Loucy (cell line): ENCODE data around the gene ITPKB.

Experiments used
- H2AFZ ChIP-seq: fragments of 200-600 bp; sonication (generic); 2 replicates; pipeline ENCODE4 v1.6.0; 2016; ENCODE audit warnings: antibody characterized with exemption, mild to moderate bottlenecking, low read length, moderate library complexity
- H3F3A ChIP-seq: fragments of 200-600 bp; 2 replicates; pipeline ENCODE4 v1.6.0; 2016; ENCODE audit warnings: antibody characterized with exemption, low read depth, mild to moderate bottlenecking
- H3K27me3 ChIP-seq: fragments of 200-600 bp; sonication (generic); 2 replicates; pipeline ENCODE4 v1.6.1; 2014; ENCODE audit warnings: low read length, mild to moderate bottlenecking; ENCODE audit not compliant: insufficient read depth, poor library complexity, severe bottlenecking
- H3K36me3 ChIP-seq: fragments of 200-600 bp; sonication (generic); 2 replicates; pipeline ENCODE4 v1.6.1; 2016; ENCODE audit warnings: low read length; ENCODE audit not compliant: insufficient read depth
- H3K4me1 ChIP-seq: fragments of 200-600 bp; sonication (generic); 2 replicates; pipeline ENCODE4 v1.5.1; 2014; ENCODE audit warnings: low read length, mild to moderate bottlenecking; ENCODE audit not compliant: insufficient read depth, poor library complexity, severe bottlenecking
- H3K4me2 ChIP-seq: fragments of 200-600 bp; sonication (generic); 2 replicates; pipeline ENCODE4 v1.6.0; 2014; ENCODE audit warnings: antibody characterized with exemption, low read length, low read depth, mild to moderate bottlenecking; ENCODE audit not compliant: poor library complexity, severe bottlenecking
- H3K4me3 ChIP-seq: fragments of 200-600 bp; sonication (generic); 2 replicates; pipeline ENCODE4 v1.5.1; 2014; ENCODE audit warnings: low read length, mild to moderate bottlenecking, mixed read lengths; ENCODE audit not compliant: poor library complexity, severe bottlenecking
- H3K79me2 ChIP-seq: fragments of 200-600 bp; sonication (generic); 2 replicates; pipeline ENCODE4 v1.6.1; 2014; ENCODE audit warnings: low read length; ENCODE audit not compliant: insufficient read depth
- H3K9ac ChIP-seq: fragments of 200-600 bp; sonication (generic); 2 replicates; pipeline ENCODE4 v1.6.0; 2014; ENCODE audit warnings: mild to moderate bottlenecking, low read depth, low read length, moderate library complexity; ENCODE audit not compliant: poor library complexity, severe bottlenecking
- H3K9me2 ChIP-seq: fragments of 200-600 bp; sonication (generic); replicated peaks from 2 replicates; pipeline ENCODE4 v1.6.1; 2016; ENCODE audit warnings: low read depth, low read length, mixed read lengths
- H3K9me3 ChIP-seq: fragments of 200-600 bp; sonication (generic); 2 replicates; pipeline ENCODE4 v1.6.1; 2014; ENCODE audit warnings: mild to moderate bottlenecking, antibody characterized with exemption, low read length, low read depth; ENCODE audit not compliant: insufficient read depth
- H4K20me1 ChIP-seq: fragments of 200-600 bp; sonication (generic); 2 replicates; pipeline ENCODE4 v1.6.0; 2014; ENCODE audit warnings: antibody characterized with exemption, low read length, mild to moderate bottlenecking; ENCODE audit not compliant: insufficient read depth, poor library complexity, severe bottlenecking
- CTCF ChIP-seq: fragments of 200-600 bp; sonication (generic); conservative IDR thresholded peaks from 2 replicates; pipeline ENCODE4 v1.5.1; 2014; ENCODE audit warnings: mild to moderate bottlenecking, antibody characterized with exemption, low read length

Gene ITPKB

DNA sequence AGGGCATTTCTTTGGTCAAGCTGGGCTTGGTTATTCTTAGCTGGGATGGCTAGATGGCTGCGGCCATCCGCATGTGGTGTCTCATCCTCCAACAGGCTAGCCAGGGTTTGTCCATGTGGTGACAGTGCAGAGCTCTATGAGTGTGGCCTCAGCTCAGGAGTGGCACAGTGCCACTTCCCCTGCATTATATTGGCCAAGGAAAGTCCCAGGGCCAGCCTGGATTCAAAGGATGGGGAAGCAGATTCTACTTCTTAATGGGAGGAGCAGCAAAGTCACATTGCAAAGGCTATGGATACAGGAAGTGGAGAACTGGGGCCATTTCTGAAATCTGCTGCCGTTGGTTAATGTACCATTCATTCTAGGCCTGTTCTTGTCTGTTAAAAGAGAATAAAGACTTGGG, 156.1 kb downstream of the ITPKB start:
- Histone ChIP-seq H3F3A (no peaks in the 10 kb centered on the region), H3K4me3 (no peak overlapping the region), H3K79me2 (no peaks in the 10 kb centered on the region), H2AFZ (no peak overlapping the region), H3K9me3 (no peaks in the 10 kb centered on the region), H3K9me2 (no peaks in the 10 kb centered on the region), H3K27me3 (no peaks in the 10 kb centered on the region), H3K4me2 (no peak overlapping the region), H3K4me1 (peaks cover 17% of the 10 kb centered on the region), H3K9ac (no peak overlapping the region), H4K20me1 (no peaks in the 10 kb centered on the region), H3K36me3 (no peaks in the 10 kb centered on the region)
- TF ChIP-seq CTCF, result no peak
